COLO668 (cell line): Measurements from ENCODE around the gene POTEF.
"Not testable (repeated sequence)": the region's sequence is repeated elsewhere in the genome, so short reads cannot be mapped to it uniquely, and the experiment has no call there.

Experiments
- DNase-seq: peaks from one replicate; lab custom pipeline; 2025; ENCODE audit not compliant: unreplicated experiment; lab: John Stamatoyannopoulos, UW

Gene POTEF

DNA sequence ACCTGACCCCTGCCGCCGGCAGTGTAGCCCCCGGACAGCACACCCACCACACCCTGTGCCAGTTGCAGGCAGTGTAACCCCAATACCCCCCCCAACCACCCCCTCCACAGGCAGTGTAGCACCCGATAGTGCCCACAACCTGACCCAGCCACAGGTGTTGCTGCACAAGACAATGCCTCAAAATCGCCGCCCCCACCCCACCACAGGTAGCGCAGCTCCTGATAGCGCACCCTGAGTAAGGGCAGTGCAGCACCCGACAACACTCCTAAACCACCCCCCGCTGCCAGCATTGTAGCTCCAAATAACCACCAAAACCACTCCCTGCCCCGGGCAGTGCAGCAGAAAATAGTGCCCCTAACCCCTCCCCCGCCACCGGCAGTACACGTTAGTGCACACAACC lies 558 bp downstream of the POTEF start:
- DNase-seq: not testable (repeated sequence)

DNA sequence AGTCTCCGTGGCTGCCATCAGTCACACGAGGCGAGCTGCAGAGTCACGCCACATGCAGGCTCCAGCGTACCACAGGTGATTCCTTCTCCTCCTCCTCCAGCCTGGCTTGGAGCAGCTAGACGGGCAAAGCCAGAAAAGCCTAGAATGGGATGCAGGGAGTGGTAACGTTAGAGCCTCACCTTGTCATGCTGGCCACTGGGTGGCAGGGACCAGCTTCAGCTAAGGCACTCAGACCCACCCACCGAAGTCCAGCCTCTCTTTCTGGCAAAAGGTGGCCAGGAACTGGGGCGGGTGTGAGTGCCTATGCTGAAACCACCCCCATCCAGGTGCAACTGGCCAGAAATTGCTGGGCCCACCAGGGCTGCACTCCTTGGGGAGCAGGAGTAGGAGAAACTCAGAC lies 1.3 kb downstream of the POTEF start:
- not testable (repeated sequence) for DNase-seq

DNA sequence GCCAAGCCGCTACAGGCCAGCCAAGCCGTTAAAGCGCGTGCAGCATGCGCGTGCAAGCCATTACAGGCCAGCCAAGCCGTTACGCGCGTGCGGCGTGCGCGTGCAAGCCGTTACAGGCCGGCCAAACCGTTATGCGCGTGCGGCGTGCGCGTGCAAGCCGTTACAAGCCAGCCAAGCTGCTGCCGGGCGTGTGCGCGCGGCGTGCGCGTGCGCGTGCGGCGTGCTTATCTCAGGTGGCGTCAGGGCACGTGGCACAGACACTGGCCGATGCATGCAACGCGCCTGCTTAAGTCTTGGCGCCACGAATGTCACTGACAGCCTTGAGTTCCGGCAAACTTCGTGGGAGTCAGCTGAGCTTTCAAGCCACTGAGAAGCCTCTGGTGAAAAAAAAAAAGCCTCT lies 8.1 kb downstream of the POTEF start:
- not testable (repeated sequence) for DNase-seq

DNA sequence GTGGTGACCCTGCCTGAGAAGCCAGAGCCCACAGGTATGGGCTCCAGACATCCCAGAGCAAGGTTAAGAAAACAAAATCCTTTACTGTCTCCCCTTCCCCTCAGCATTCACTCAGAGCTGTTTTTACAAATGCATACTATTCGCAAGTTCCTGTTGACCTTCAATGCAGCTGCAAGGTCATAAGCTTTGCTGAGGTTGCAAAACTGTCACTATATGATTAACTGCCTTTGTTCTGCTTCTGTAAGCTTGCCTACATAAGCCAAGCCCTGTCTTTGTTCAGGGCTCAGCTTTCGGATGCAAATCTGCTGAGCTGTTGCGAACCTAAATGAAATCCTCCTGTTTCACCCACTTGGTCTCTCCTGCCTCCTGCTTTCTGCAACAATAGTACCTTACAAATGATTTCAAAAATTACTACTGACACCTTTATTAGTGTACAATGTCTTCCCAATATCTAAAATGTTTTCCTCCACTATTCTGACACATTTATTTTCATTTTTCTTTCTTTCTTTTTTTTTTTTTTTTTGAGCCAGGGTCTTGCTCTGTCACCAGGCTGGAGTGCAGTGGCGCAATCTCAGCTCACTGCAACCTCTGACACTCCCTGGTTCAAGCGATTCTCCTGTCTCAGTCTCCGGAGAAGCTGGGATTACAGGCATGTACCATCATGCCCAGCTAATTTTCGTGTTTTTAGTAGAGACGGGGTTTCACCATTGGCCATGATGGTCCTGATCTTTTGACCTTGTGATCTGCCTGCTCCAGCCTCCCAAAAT lies 26.2 kb downstream of the POTEF start:
- DNase-seq: not testable (repeated sequence)

DNA sequence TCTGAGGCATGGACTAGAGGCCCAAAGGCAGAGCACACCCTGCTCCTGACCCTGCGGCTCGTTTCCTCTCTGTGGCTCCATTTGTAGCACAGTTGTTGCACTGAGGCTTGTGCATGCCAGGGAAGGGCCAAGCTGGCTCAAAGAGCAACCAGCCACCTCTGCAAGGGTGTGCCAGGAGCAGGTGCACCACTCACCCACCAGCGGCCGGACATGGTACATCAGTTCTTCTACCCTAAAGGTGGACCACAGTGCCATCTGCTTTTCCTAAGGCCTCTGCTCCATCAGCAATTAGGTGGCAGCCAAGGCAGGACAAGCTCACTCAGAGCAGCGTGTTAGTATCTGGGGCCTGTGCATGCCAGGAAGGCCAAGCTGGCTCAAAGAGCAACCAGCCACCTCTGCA lies 66.4 kb downstream of the POTEF start:
- DNase-seq: not testable (repeated sequence)

DNA sequence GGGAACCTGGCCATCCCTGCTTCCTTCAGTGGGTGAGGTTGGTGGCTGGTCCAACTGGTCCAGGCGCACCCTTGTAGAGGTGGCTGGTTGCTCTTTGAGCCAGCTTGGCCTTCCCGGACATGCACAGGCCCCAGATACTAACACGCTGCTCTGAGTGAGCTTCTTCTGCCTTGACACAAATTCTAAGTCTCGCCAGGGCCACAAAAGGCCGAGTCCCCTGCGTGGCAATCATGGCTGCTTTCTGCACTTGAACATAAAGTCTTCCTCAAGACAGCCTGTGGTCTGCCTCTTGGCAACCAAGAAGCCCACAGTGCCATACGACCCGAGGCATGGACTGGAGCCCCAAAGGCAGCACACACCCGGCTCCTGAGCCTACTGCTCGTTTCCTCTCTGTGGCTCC lies 69.0 kb downstream of the POTEF start:
- not testable (repeated sequence) for DNase-seq

DNA sequence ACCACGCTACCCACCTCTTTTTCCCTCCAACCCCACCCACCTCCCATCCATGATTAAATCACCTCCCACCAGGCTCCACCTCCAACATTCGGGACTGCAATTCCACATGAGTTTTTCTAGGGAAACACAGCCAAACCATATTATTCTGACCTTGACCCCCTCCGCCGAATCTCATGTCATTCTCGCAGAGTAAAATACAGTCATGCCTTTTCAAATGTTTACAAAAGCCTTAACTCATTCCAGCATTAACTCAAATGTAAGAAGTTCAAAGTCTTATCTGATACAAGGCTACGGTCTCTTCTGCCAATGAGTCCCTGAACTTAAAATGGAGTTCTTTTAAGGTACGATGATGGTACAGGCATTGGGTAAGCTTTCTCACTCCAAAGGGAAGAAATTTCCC lies 72.7 kb downstream of the POTEF start:
- DNase-seq: not testable (repeated sequence)

DNA sequence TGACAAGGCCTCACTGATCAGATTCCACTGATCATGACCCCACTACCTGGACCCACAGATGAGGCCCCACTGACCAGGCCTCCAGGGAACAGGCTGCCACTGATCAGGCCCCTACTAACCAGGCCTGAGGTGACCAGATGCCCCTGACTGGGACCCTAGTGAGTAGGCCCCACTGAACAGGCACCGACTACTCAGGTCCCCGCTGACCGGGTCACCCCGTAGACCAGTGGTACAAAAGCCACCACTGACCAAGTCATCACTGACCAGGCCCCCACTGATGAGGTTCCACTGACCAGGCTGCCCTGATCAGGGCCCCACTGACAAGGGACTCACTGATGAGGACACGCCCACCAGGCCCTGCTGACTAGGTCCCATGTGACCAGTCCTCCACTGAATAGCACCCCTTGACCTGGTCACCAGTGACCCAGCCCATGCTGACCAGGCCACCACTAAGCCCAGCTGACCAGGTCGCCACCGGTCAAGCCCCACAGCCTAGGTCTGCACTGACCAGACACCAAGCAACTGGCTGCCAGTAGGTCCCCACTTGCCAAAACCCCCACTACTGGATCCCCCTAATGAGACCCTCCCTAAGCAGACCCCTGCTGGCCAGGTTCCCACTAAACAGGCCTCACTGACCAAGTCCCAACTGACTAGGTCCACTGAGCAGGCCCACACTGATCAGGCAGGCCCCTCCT lies 75.7 kb downstream of the POTEF start:
- not testable (repeated sequence) for DNase-seq

DNA sequence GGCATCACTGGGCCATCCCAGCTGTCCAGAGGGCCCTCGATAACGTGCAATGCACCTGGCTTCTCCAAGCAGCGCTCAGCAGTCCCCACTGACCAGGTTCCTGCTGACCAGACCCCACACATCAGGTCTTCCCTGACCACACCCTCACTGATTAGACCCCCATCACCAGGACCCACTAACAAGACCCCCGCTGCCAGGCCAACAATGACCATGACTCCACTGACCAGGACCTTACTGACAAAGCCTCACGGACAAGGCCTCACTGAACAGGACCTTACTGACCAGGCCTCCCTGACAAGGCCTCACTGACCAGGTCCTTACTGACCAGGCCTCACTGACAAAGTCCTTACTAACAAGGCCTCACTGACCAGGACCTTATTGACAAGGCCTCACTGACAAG lies 76.6 kb downstream of the POTEF start:
- DNase-seq: not testable (repeated sequence)

DNA sequence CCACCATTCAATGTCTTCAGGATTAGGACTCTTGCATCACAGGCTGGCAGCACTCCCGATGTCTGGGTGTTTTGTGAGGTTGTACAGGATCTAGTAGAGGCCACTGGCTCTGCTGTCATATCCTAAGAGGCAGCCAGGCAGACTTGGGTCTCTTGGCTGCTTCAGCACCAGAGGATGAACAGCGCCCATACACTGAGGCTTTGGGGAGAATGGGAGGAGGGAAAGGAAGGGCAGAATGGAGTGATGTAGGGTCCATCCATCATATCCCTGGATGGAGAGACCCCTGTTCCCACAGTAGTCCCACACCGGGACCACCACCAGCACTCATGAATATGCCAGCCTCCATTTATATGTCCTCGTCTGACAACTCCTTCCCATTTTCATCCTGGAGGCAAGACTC lies 80.6 kb downstream of the POTEF start:
- not testable (repeated sequence) for DNase-seq

DNA sequence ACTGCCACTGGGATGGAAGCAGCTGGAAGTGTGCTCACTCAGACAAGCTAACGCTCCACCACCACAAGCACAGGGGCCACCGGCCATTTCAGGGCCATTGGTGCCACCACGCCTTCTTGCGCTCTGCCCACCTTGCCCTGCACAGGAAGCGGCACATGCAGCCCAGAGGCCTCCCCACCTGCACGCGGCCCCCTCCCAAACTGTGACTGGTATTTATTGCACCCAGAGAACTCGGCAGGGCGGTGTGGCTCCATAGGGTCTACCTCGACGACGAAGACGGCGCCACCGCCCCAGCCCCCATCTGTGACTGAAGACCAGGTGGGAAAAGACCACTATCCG lies 90.8 kb downstream of the POTEF start:
- not testable (repeated sequence) for DNase-seq

DNA sequence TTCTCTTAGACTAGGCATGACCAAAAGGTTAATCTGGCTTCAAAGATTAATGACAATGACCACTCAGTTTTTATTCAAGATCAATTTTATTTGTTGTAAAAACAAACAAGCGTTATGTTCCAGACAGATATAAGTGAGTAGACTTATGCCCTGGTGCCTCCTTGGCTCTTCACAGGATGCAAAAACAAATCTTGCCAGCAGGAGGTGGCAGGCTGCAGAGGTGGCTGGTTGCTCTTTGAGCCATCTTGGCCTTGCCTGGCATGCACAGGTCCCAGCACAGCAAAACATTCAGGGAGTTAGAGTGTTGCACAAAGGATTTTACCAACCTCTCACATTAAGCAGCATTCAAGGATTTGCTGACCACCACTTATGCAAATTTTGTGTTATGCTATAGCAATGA lies 103.1 kb downstream of the POTEF start:
- DNase-seq: not testable (repeated sequence)
